Endothelial cell (in vitro differentiated cells): ENCODE data around the gene MAGEB17. TPM values are rescaled to one million over a fixed set of nuclear protein-coding genes. Genes with fewer than 3 reads are reported as not detected.

Experiments
- DNase-seq: peaks from one replicate; pipeline ENCODE4 v3.0.0; 2021; ENCODE audit warnings: low spot score
- H3K27ac Mint-ChIP-seq: one replicate; pipeline ENCODE4 v1.8.0; 2021; ENCODE audit warnings: mixed read lengths, inconsistent platforms; ENCODE audit not compliant: unreplicated experiment
- H3K27me3 Mint-ChIP-seq: one replicate; pipeline ENCODE4 v1.8.0; 2021; ENCODE audit warnings: mild to moderate bottlenecking, moderate library complexity, mixed read lengths, inconsistent platforms; ENCODE audit not compliant: unreplicated experiment
- H3K36me3 Mint-ChIP-seq: one replicate; pipeline ENCODE4 v1.8.0; 2021; ENCODE audit warnings: mild to moderate bottlenecking, low read depth, mixed read lengths, inconsistent platforms; ENCODE audit not compliant: unreplicated experiment
- H3K4me1 Mint-ChIP-seq: one replicate; pipeline ENCODE4 v1.8.0; 2021; ENCODE audit warnings: mild to moderate bottlenecking, mixed read lengths, inconsistent platforms; ENCODE audit not compliant: unreplicated experiment
- H3K4me3 Mint-ChIP-seq: one replicate; pipeline ENCODE4 v1.8.0; 2021; ENCODE audit warnings: mild to moderate bottlenecking, mixed read lengths, inconsistent platforms; ENCODE audit not compliant: unreplicated experiment
- H3K9me3 Mint-ChIP-seq: one replicate; pipeline ENCODE4 v1.8.0; 2021; ENCODE audit warnings: mixed read lengths, inconsistent platforms; ENCODE audit not compliant: unreplicated experiment
- CTCF ChIP-seq: fragments of 200-600 bp; sonication (generic); IDR thresholded peaks from one replicate; pipeline ENCODE4 v1.5.0; 2021; ENCODE audit warnings: antibody characterized with exemption; ENCODE audit not compliant: unreplicated experiment
- total RNA-seq: library from RNA; stranded (reverse); fragmentation: NEBNext Ultra II Directional; extraction: Animal tissue kit (Norgen Biotek cat#: 25700); gene quantifications from one replicate; pipeline ENCODE4 v1.2.1, GENCODE V29; 2021; ENCODE audit not compliant: unreplicated experiment

MAGEB17 gene
- total RNA-seq, 1 donor from 2014 or later = not detected

- TF ChIP-seq CTCF = no peak
- Mint-ChIP-seq H3K4me1 (no peaks in the 10 kb centered on the region), H3K27ac (no peak overlapping the region), H3K27me3 (peaks cover 3% of the 10 kb centered on the region), H3K4me3 (no peak overlapping the region), H3K36me3 (no peaks in the 10 kb centered on the region), H3K9me3 (no peaks in the 10 kb centered on the region)
- no peak for DNase-seq
Observed at GRCh38 chrX:16125520-16126149, 41.6 kb upstream of the MAGEB17 start.

- no peaks in the 10 kb centered on the region for H3K4me1 Mint-ChIP-seq
- H3K27me3 Mint-ChIP-seq = peaks cover 3% of the 10 kb centered on the region
- no peaks in the 10 kb centered on the region for H3K9me3 Mint-ChIP-seq
- no peak overlapping the region for H3K27ac Mint-ChIP-seq
- no peaks in the 10 kb centered on the region for H3K36me3 Mint-ChIP-seq
- TF ChIP-seq CTCF = no peak
- no peak overlapping the region for H3K4me3 Mint-ChIP-seq
- no peak for DNase-seq
Observed at GRCh38 chrX:16130707-16131106, 36.6 kb upstream of the MAGEB17 start.

GRCh38 chrX:16134936-16135335, 32.3 kb upstream of the MAGEB17 start:
- Mint-ChIP-seq H3K9me3 (no peaks in the 10 kb centered on the region), H3K4me1 (no peaks in the 10 kb centered on the region), H3K27me3 (no peaks in the 10 kb centered on the region), H3K36me3 (no peaks in the 10 kb centered on the region), H3K27ac (no peak overlapping the region), H3K4me3 (no peak overlapping the region)
- no peak for TF ChIP-seq CTCF
- no peak for DNase-seq

GRCh38 chrX:16136080-16136479, 31.2 kb upstream of the MAGEB17 start:
- DNase-seq = no peak
- Mint-ChIP-seq H3K27me3 (no peaks in the 10 kb centered on the region), H3K27ac (no peak overlapping the region), H3K9me3 (no peaks in the 10 kb centered on the region), H3K4me3 (no peak overlapping the region), H3K4me1 (no peaks in the 10 kb centered on the region), H3K36me3 (no peaks in the 10 kb centered on the region)
- TF ChIP-seq CTCF = no peak

GRCh38 chrX:16137416-16138107, 29.7 kb upstream of the MAGEB17 start:
- H3K36me3 Mint-ChIP-seq = no peaks in the 10 kb centered on the region

More at GRCh38 chrX:16137416-16138107, 29.7 kb upstream of the MAGEB17 start:
- no peak overlapping the region for H3K27ac Mint-ChIP-seq
- no peak for DNase-seq
- H3K4me1 Mint-ChIP-seq = no peaks in the 10 kb centered on the region
- no peaks in the 10 kb centered on the region for H3K9me3 Mint-ChIP-seq
- no peaks in the 10 kb centered on the region for H3K27me3 Mint-ChIP-seq
- H3K4me3 Mint-ChIP-seq = no peak overlapping the region
- TF ChIP-seq CTCF = no peak
